Panc1 (cell line): ENCODE results near the gene NF1.

Source experiments
- TF ChIP-seq, protein P1 (sequence below), 2 experiments: IDR thresholded peaks; 2 replicates each; pipeline ENCODE4 v1.6.1; 2011 to 2012; ENCODE audit warnings: low read depth in 2 of 2, control low read depth in 1 of 2, low read length in 1 of 2, mild to moderate bottlenecking in 1 of 2, moderate library complexity in 1 of 2; ENCODE audit not compliant: insufficient read depth in 1 of 2
- TF ChIP-seq, protein P2 (sequence below): fragments of 450-650 bp; IDR thresholded peaks from 2 replicates; pipeline ENCODE4 v1.5.1; 2017; ENCODE audit warnings: mild to moderate bottlenecking

DNA sequence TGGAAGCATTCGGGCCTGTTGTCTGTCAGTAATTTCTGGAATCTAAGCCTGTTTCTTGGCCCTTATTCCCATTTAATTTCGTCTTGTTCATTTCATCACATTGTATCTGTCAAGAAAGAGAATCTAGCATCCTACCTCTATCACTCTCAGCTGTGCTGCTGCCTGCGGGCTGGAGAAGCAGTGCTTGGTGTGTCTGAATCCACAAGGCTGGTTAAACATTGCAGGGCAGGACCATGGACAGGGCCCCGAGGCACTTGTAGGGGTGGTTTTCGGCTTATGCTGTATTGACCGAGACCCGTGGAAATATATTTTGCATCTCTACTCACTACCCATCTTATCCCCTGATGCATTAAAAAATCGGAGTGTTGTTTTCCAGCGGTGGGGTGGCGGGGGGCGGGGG lies 299.8 kb downstream of the NF1 start:
- TF ChIP-seq, protein P1, sequence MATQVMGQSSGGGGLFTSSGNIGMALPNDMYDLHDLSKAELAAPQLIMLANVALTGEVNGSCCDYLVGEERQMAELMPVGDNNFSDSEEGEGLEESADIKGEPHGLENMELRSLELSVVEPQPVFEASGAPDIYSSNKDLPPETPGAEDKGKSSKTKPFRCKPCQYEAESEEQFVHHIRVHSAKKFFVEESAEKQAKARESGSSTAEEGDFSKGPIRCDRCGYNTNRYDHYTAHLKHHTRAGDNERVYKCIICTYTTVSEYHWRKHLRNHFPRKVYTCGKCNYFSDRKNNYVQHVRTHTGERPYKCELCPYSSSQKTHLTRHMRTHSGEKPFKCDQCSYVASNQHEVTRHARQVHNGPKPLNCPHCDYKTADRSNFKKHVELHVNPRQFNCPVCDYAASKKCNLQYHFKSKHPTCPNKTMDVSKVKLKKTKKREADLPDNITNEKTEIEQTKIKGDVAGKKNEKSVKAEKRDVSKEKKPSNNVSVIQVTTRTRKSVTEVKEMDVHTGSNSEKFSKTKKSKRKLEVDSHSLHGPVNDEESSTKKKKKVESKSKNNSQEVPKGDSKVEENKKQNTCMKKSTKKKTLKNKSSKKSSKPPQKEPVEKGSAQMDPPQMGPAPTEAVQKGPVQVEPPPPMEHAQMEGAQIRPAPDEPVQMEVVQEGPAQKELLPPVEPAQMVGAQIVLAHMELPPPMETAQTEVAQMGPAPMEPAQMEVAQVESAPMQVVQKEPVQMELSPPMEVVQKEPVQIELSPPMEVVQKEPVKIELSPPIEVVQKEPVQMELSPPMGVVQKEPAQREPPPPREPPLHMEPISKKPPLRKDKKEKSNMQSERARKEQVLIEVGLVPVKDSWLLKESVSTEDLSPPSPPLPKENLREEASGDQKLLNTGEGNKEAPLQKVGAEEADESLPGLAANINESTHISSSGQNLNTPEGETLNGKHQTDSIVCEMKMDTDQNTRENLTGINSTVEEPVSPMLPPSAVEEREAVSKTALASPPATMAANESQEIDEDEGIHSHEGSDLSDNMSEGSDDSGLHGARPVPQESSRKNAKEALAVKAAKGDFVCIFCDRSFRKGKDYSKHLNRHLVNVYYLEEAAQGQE (IDR thresholded peaks at IDR 0.05; ENCODE audit: insufficient read depth in 1 of 2, low read depth in 2 of 2, low read length in 1 of 2) = peak; percentile 98
- TF ChIP-seq, protein P2, sequence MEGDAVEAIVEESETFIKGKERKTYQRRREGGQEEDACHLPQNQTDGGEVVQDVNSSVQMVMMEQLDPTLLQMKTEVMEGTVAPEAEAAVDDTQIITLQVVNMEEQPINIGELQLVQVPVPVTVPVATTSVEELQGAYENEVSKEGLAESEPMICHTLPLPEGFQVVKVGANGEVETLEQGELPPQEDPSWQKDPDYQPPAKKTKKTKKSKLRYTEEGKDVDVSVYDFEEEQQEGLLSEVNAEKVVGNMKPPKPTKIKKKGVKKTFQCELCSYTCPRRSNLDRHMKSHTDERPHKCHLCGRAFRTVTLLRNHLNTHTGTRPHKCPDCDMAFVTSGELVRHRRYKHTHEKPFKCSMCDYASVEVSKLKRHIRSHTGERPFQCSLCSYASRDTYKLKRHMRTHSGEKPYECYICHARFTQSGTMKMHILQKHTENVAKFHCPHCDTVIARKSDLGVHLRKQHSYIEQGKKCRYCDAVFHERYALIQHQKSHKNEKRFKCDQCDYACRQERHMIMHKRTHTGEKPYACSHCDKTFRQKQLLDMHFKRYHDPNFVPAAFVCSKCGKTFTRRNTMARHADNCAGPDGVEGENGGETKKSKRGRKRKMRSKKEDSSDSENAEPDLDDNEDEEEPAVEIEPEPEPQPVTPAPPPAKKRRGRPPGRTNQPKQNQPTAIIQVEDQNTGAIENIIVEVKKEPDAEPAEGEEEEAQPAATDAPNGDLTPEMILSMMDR = no peak
